OCI-LY1 (cell line): ENCODE results near the gene ST3GAL4.

Source experiments
- EZH2 ChIP-seq: fragments of 200-600 bp; sonication (generic), shearing (Covaris generic); IDR thresholded peaks from 2 replicates; pipeline ENCODE4 v1.8.0; 2017; ENCODE audit warnings: borderline replicate concordance, mixed run types, mild to moderate bottlenecking, antibody characterized with exemption, low read length, moderate library complexity, mixed read lengths
- TF ChIP-seq, protein P1 (sequence below): fragments of 200-600 bp; sonication (generic), shearing (Covaris generic); IDR thresholded peaks from 2 replicates; pipeline ENCODE4 v1.5.1; 2017; ENCODE audit warnings: mild to moderate bottlenecking, antibody characterized with exemption, low read length, moderate library complexity, mixed read lengths

DNA sequence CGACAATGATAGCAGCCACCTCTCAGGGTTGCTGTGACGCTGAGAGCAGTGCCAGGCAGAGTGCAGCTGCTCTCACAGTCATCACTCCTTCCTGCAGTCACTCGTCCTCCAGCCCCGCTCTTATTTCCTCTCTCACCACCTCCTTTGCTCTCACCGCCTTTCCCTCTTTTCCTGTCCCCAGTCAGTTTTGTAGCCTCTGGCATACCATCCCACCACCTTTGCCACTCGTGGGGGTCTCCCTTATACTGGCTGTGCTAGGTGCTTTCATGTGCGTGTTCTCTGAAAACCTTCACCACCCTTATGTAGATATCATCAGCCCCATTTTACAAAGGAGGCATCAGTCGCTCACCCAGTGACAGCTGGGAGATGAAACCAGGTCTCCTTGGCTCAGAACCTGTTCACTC, 19.3 kb upstream of the ST3GAL4 start:
- TF ChIP-seq, protein P1, sequence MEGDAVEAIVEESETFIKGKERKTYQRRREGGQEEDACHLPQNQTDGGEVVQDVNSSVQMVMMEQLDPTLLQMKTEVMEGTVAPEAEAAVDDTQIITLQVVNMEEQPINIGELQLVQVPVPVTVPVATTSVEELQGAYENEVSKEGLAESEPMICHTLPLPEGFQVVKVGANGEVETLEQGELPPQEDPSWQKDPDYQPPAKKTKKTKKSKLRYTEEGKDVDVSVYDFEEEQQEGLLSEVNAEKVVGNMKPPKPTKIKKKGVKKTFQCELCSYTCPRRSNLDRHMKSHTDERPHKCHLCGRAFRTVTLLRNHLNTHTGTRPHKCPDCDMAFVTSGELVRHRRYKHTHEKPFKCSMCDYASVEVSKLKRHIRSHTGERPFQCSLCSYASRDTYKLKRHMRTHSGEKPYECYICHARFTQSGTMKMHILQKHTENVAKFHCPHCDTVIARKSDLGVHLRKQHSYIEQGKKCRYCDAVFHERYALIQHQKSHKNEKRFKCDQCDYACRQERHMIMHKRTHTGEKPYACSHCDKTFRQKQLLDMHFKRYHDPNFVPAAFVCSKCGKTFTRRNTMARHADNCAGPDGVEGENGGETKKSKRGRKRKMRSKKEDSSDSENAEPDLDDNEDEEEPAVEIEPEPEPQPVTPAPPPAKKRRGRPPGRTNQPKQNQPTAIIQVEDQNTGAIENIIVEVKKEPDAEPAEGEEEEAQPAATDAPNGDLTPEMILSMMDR = no peak
- TF ChIP-seq EZH2 = no peak
